H1 (cell line): ENCODE measurements around the gene ATP6V0A1. TPM values are rescaled to one million over a fixed set of nuclear protein-coding genes. Genes with fewer than 3 reads are reported as not detected.

Experiments
- CTCF ChIA-PET: fragments of 300-600 bp; sonication (Branson Sonifier 250); formaldehyde crosslinking; loops from one replicate; lab custom pipeline; 2021; ENCODE audit not compliant: partially characterized antibody; lab: Charles Lee
- POLR2A ChIA-PET: fragments of 300-600 bp; sonication (Branson Sonifier 250); formaldehyde crosslinking; loops from one replicate; lab custom pipeline; 2021; ENCODE audit warnings: inconsistent platforms; ENCODE audit not compliant: partially characterized antibody; lab: Charles Lee
- DNase-seq, 2 experiments: peaks; one replicate each; pipeline versions ENCODE4 v3.0.0 to v3.0.0-alpha.2; 2010 to 2022; ENCODE audit warnings: low spot score in 2 of 2, low read depth in 1 of 2, mixed read lengths in 1 of 2
- FAIRE-seq: peaks from 2 replicates; lab custom pipeline; 2011; peaks lifted over from hg19 to GRCh38; lab: Jason Lieb, UNC
- H2AFZ ChIP-seq: 2 replicates; pipeline ENCODE4 v1.8.1; 2012; ENCODE audit warnings: low read length, inconsistent platforms
- H2AK5ac ChIP-seq: 2 replicates; pipeline ENCODE4 v1.6.1; 2013; ENCODE audit warnings: low read depth, low read length
- H2BK120ac ChIP-seq: replicated peaks from 2 replicates; pipeline ENCODE3; 2013; ENCODE audit warnings: low read depth, low read length, inconsistent platforms
- H2BK12ac ChIP-seq: 2 replicates; pipeline ENCODE4 v1.6.1; 2013; ENCODE audit warnings: low read depth, low read length
- H2BK15ac ChIP-seq: 2 replicates; pipeline ENCODE4 v1.6.1; 2013; ENCODE audit warnings: low read length
- H2BK20ac ChIP-seq: 2 replicates; pipeline ENCODE4 v1.6.1; 2013; ENCODE audit warnings: low read length
- H2BK5ac ChIP-seq: 2 replicates; pipeline ENCODE4 v1.6.1; 2013; ENCODE audit warnings: low read depth, low read length
- H3K14ac ChIP-seq: 2 replicates; pipeline ENCODE4 v1.6.1; 2013; ENCODE audit warnings: inconsistent platforms; ENCODE audit not compliant: insufficient read length
- H3K18ac ChIP-seq: 2 replicates; pipeline ENCODE4 v1.6.1; 2013; ENCODE audit warnings: low read length; ENCODE audit errors: extremely low read depth
- H3K23ac ChIP-seq: 2 replicates; pipeline ENCODE4 v1.6.1; 2013; ENCODE audit warnings: inconsistent platforms; ENCODE audit not compliant: insufficient read length
- H3K23me2 ChIP-seq: 2 replicates; pipeline ENCODE4 v1.6.1; 2013; ENCODE audit warnings: low read depth, low read length
- H3K27ac ChIP-seq: 2 replicates; pipeline ENCODE4 v1.6.1; 2011; ENCODE audit warnings: low read depth, low read length, inconsistent platforms
- H3K27me3 ChIP-seq, 4 experiments: replicated peaks in 1 of 4; 1 replicate in 1 of 4; 2 replicates in 3 of 4; pipeline versions ENCODE4 v1.6.1 to v1.8.1; 2011 to 2013; ENCODE audit warnings: low read length in 3 of 4, mild to moderate bottlenecking in 3 of 4, inconsistent platforms in 2 of 4, mixed read lengths in 2 of 4, moderate library complexity in 1 of 4; ENCODE audit not compliant: control insufficient read depth in 3 of 4, insufficient read depth in 3 of 4; ENCODE audit errors: extremely low read depth in 1 of 4
- H3K36me3 ChIP-seq, 4 experiments: 2 replicates each; pipeline versions ENCODE4 v1.6.1 to v1.8.1; 2011 to 2013; ENCODE audit warnings: mild to moderate bottlenecking in 4 of 4, low read length in 3 of 4, moderate library complexity in 2 of 4, control low read depth in 1 of 4, inconsistent platforms in 1 of 4; ENCODE audit not compliant: insufficient read depth in 4 of 4, control insufficient read depth in 2 of 4
- H3K4ac ChIP-seq: replicated peaks from 2 replicates; pipeline ENCODE3; 2013; ENCODE audit warnings: low read length, low read depth, mixed read lengths, inconsistent platforms; ENCODE audit not compliant: insufficient read length
- H3K4me1 ChIP-seq, 4 experiments: replicated peaks in 1 of 4; 1 replicate in 1 of 4; 2 replicates in 3 of 4; pipeline versions ENCODE4 v1.6.1 to v1.8.1; 2011 to 2013; ENCODE audit warnings: low read length in 3 of 4, inconsistent platforms in 2 of 4, mixed read lengths in 1 of 4; ENCODE audit not compliant: insufficient read depth in 4 of 4, control insufficient read depth in 3 of 4
- H3K4me2 ChIP-seq, 2 experiments: 2 replicates each; pipeline versions ENCODE4 v1.6.1 to v1.8.1; 2011 to 2013; ENCODE audit warnings: low read depth in 2 of 2, low read length in 2 of 2, control low read depth in 1 of 2, inconsistent platforms in 1 of 2, mild to moderate bottlenecking in 1 of 2; ENCODE audit not compliant: insufficient read depth in 1 of 2
- H3K4me3 ChIP-seq, 4 experiments: fragments of 200-600, 300-600 bp in 1 of 4; sonication (generic), shearing (Covaris generic), sonication (Bioruptor Twin) in 1 of 4; 2 replicates each; pipeline versions ENCODE4 v1.5.1 to v1.8.1; 2011 to 2016; ENCODE audit warnings: low read length in 4 of 4, low read depth in 3 of 4, control low read depth in 2 of 4, inconsistent platforms in 2 of 4, mild to moderate bottlenecking in 2 of 4, mixed read lengths in 1 of 4, moderate library complexity in 1 of 4; ENCODE audit not compliant: insufficient read depth in 2 of 4; ENCODE audit errors: extremely low read depth in 1 of 4
- H3K56ac ChIP-seq: replicated peaks from 2 replicates; pipeline ENCODE3; 2013; ENCODE audit warnings: low read depth, mild to moderate bottlenecking, mixed read lengths, low read length, inconsistent platforms; ENCODE audit not compliant: insufficient read length
- H3K79me1 ChIP-seq: 2 replicates; pipeline ENCODE4 v1.6.1; 2013; ENCODE audit warnings: low read depth, low read length, control low read depth
- H3K79me2 ChIP-seq, 2 experiments: 2 replicates each; pipeline versions ENCODE4 v1.6.1 to v1.8.1; 2012 to 2013; ENCODE audit warnings: low read length in 2 of 2, mild to moderate bottlenecking in 2 of 2, inconsistent platforms in 1 of 2; ENCODE audit not compliant: insufficient read depth in 2 of 2, control insufficient read depth in 1 of 2
- H3K9ac ChIP-seq, 4 experiments: replicated peaks in 1 of 4; 1 replicate in 1 of 4; 2 replicates in 3 of 4; pipeline versions ENCODE4 v1.6.1 to v1.8.1; 2011 to 2013; ENCODE audit warnings: low read depth in 3 of 4, low read length in 3 of 4, control low read depth in 2 of 4, mild to moderate bottlenecking in 2 of 4, moderate library complexity in 2 of 4, inconsistent platforms in 1 of 4; ENCODE audit errors: extremely low read depth in 1 of 4
- H3K9me3 ChIP-seq, 2 experiments: 2 replicates each; pipeline versions ENCODE4 v1.6.1 to v1.8.1; 2012 to 2013; ENCODE audit warnings: mild to moderate bottlenecking in 2 of 2, moderate library complexity in 2 of 2, control low read depth in 1 of 2, inconsistent platforms in 1 of 2, low read depth in 1 of 2, low read length in 1 of 2, mixed read lengths in 1 of 2; ENCODE audit not compliant: insufficient read depth in 2 of 2
- H4K20me1 ChIP-seq, 2 experiments: replicated peaks in 1 of 2; 2 replicates each; pipeline versions ENCODE3 to v1.8.1; 2011 to 2013; ENCODE audit warnings: inconsistent platforms in 2 of 2, low read length in 2 of 2, mild to moderate bottlenecking in 1 of 2; ENCODE audit not compliant: insufficient read depth in 2 of 2, control insufficient read depth in 1 of 2
- H4K5ac ChIP-seq: 2 replicates; pipeline ENCODE4 v1.6.1; 2013; ENCODE audit warnings: low read length, low read depth, mixed read lengths, inconsistent platforms; ENCODE audit not compliant: insufficient read length
- H4K8ac ChIP-seq: 2 replicates; pipeline ENCODE4 v1.8.0; 2013; ENCODE audit warnings: mild to moderate bottlenecking, moderate library complexity, low read length, inconsistent platforms; ENCODE audit not compliant: insufficient read depth; ENCODE audit errors: extremely low read depth
- H4K91ac ChIP-seq: replicated peaks from 2 replicates; pipeline ENCODE3; 2013; ENCODE audit warnings: low read length, mixed read lengths, inconsistent platforms; ENCODE audit not compliant: insufficient read length
- BACH1 ChIP-seq: IDR thresholded peaks from 2 replicates; pipeline ENCODE4 v1.6.1; 2012; ENCODE audit warnings: low read length, improper control_type of control experiment
- NRF1 ChIP-seq: IDR thresholded peaks from 2 replicates; pipeline ENCODE4 v1.6.1; 2011; ENCODE audit warnings: mild to moderate bottlenecking, low read depth, low read length, improper control_type of control experiment
- POLR2AphosphoS5 ChIP-seq: IDR thresholded peaks from 2 replicates; pipeline ENCODE4 v1.6.1; 2011; ENCODE audit warnings: low read depth, low read length
- SP1 ChIP-seq: IDR thresholded peaks from 2 replicates; pipeline ENCODE4 v1.6.1; 2011; ENCODE audit warnings: low read depth, low read length
- SRF ChIP-seq: IDR thresholded peaks from 2 replicates; pipeline ENCODE4 v1.6.1; 2011; ENCODE audit warnings: mild to moderate bottlenecking, low read depth, low read length, moderate library complexity
- WGBS, 2 experiments: shearing (Covaris generic) in 1 of 2; methylation state at CpG; one replicate each; pipeline versions ENCODE4 v1.1.6 to v1.1.7; 2013 to 2015; ENCODE audit warnings: low lambda C conversion rate in 2 of 2, mixed read lengths in 2 of 2, inconsistent platforms in 1 of 2, low coverage in 1 of 2, missing lambda C conversion rate in 1 of 2; ENCODE audit not compliant: insufficient replicate concordance in 2 of 2, insufficient coverage in 1 of 2, insufficient read length in 1 of 2; ENCODE audit errors: extremely low coverage in 1 of 2, missing lambda C conversion rate in 1 of 2; 5-methylcytosine and 5-hydroxymethylcytosine counted together
- polyA plus RNA-seq, 7 experiments: library from polyadenylated mRNA; depleted of rRNA in 3 of 7; stranded (reverse) in 5 of 7; unstranded in 2 of 7; fragments of >200 nt in 5 of 7; fragments of 200-250 nt in 2 of 7; gene quantifications; 1 replicate in 5 of 7; 2 replicates in 1 of 7; 4 replicates in 1 of 7; pipeline versions ENCODE4 v1.2.1 to v1.2.3, GENCODE V29; 2011 to 2013; ENCODE audit warnings: missing spikeins in 2 of 7, mixed read lengths in 2 of 7
- total RNA-seq: library from RNA; stranded (reverse); fragmentation: NEBNext Ultra II Directional; extraction: Animal tissue kit (Norgen Biotek cat#: 25700); gene quantifications from 2 replicates; pipeline ENCODE4 v1.2.1, GENCODE V29; 2021

ATP6V0A1 gene
- total and polyA plus RNA-seq, 2 of the 8 experiments (the other 6 are each of a cell fraction or from before 2014, with no cell fraction given): 55.3 to 63.4 TPM

- ChIA-PET POLR2A (interaction anchor here (1.0 to 1.7 kb wide), 2 partner anchors 16 to 77 kb away, joined by 3 read pairs; no protein-coding TSS in a partner anchor), CTCF (interaction anchor here (0.8 to 6.6 kb wide), 7 partner anchors 12 to 85 kb away, joined by 3 to 46 read pairs (median 4); no protein-coding TSS in a partner anchor)
- no peaks in the 10 kb centered on the region for H3K27me3 ChIP-seq
- no peak overlapping the region for H2BK15ac ChIP-seq
- no peaks in the 10 kb centered on the region for H3K23me2 ChIP-seq
- no peak overlapping the region for H2BK20ac ChIP-seq
- no peak overlapping the region for H3K18ac ChIP-seq
- TF ChIP-seq POLR2AphosphoS5 (no peak), SP1 (no peak), SRF (no peak), NRF1 (no peak), BACH1 (no peak)
- no peaks in the 10 kb centered on the region for H3K79me2 ChIP-seq
- H4K20me1 ChIP-seq: no peaks in the 10 kb centered on the region
- H3K4me3 ChIP-seq: no peak overlapping the region
- no peak overlapping the region for H2BK120ac ChIP-seq
- H2BK12ac ChIP-seq: 0 out of 2 replicates have a peak overlapping the region, but pooled peaks have one; percentile 60
- H3K9me3 ChIP-seq: 0 out of 4 replicates have a peak, but pooled peaks cover 0 to under 1% of the 10 kb centered on the region in 2 experiments
- FAIRE-seq: no peak
- no peak overlapping the region for H4K5ac ChIP-seq
- no peak overlapping the region for H2BK5ac ChIP-seq
- no peak overlapping the region for H4K91ac ChIP-seq
- H3K56ac ChIP-seq: no peak overlapping the region
- 70% methylated on average over 5 of the region's 5 CpGs; no CpG with 5 or more reads in 1 of the 2 experiments for WGBS, 2 experiments
- no peak overlapping the region for H3K14ac ChIP-seq
- no peak for DNase-seq
- H3K4ac ChIP-seq: no peak overlapping the region
- H3K27ac ChIP-seq: no peak overlapping the region
- H3K23ac ChIP-seq: no peak overlapping the region
- no peaks in the 10 kb centered on the region for H3K36me3 ChIP-seq
- H2AK5ac ChIP-seq: no peak overlapping the region
- H3K79me1 ChIP-seq: no peaks in the 10 kb centered on the region
- H3K9ac ChIP-seq: no peak overlapping the region
- no peak overlapping the region for H2AFZ ChIP-seq
- peaks cover 0 to 5% (median 0%) of the 10 kb centered on the region in 4 experiments; a peak in 1 of 7 replicates for H3K4me1 ChIP-seq
- no peak overlapping the region for H4K8ac ChIP-seq
- H3K4me2 ChIP-seq: no peak overlapping the region
These were observed 16.5 kb upstream of the ATP6V0A1 start for GRCh38 chr17:42442196-42442565.
